GM18507 (cell line): Measurements from ENCODE around the gene OCA2.

Source experiments
- DNase-seq: peaks from one replicate; pipeline ENCODE4 v3.0.0; 2011; ENCODE audit warnings: low read depth; ENCODE audit not compliant: insufficient read length; ENCODE audit errors: extremely low spot score
- FAIRE-seq: peaks from 2 replicates; lab custom pipeline; 2011; peaks lifted over from hg19 to GRCh38; lab: Jason Lieb, UNC

Gene OCA2

DNA sequence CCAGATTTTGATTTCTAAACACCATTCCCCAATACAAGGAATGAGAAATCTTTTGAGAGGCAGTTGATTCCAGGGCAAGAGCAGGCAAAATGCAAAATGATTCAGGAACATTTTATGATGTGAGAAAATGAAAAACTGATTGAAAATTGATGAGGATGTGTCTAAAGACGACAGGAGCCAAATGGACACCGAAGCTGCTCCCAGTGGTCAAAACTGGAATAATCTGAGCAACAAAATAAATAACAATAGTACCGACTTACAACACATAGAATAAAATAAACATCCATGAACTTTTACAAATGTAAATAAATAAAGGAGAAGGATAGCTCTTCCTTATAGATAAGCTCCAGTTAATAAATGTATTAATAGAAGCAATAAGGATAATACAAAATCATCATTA, 186.8 kb downstream of the OCA2 start:
- no peak for FAIRE-seq

DNA sequence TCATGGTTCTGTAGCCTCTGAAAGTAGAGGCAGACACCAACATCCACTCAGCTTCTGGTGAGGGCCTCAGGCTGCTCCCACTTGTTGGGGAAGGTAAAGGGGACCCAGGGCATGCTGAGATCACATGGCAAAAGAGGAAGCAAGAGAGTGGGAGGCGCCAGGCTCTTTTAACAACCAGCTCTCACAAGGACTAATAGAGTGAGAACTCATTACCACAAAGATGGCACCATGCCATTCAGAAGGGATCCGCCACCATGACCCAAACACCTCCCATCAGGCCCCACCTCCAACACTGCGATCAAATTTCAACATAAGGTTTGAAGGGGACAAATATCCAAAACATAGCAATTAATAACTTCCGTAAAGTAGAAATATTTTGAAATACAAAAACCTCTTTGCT, 192.3 kb downstream of the OCA2 start:
- DNase-seq (no peak), FAIRE-seq (no peak)

More for the DNA sequence above, 186.8 kb downstream of the OCA2 start:
- DNase-seq, result no peak

DNA sequence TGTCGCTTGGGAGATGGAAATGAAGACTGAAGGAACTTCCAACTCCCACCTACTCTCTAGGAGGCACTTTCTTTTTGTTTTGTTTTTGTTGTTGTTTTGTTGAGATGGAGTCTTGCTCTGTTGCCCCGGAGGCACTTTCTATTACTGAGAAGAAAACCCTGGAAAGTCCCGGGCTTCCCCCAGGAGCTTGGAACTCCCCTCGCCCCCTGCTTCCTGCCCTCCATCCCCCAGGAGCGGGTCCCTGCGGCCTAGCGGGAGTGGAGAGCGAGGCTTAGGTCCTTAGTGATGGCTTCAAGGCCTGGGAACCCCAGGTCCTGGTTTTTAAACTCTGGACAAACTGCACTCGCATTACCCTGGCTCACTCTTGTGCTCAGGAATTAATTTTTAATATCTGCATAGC, 195.7 kb downstream of the OCA2 start:
- FAIRE-seq (no peak), DNase-seq (no peak)

DNA sequence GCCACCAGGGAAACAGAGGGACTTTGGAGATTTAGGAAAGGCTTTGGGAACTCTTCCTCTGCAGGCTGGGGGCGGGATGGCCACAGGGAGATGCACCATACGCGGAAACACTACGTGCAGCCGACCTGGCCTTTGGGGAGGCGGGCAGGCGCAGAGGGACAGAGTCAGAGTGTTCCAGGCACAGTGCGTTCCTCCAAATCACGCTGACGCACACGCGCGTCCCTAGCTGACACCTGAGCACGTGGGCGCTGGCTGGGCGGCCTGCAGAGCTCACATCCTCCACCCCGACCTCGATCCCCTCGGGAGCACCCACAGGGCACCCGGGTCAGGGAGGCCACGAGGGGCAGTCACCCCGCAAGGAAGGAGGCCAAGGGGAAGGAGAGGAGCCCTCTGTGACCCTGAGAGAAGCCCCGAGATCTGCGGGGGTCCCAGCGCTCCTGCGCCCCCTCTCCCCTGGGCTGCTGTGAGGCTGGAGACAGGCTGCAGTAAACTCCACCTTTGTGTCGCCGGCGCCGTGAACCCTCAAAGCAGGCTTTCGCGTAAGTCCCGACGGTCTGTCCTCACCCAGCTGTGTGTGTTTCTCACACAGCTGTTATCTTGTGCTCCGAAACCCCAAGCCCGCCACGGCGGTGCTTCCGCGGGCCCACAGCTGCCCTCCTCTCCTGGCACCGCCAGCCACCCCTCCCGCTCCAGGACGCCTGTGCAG, 196.3 kb downstream of the OCA2 start:
- FAIRE-seq (no peak), DNase-seq (no peak)

DNA sequence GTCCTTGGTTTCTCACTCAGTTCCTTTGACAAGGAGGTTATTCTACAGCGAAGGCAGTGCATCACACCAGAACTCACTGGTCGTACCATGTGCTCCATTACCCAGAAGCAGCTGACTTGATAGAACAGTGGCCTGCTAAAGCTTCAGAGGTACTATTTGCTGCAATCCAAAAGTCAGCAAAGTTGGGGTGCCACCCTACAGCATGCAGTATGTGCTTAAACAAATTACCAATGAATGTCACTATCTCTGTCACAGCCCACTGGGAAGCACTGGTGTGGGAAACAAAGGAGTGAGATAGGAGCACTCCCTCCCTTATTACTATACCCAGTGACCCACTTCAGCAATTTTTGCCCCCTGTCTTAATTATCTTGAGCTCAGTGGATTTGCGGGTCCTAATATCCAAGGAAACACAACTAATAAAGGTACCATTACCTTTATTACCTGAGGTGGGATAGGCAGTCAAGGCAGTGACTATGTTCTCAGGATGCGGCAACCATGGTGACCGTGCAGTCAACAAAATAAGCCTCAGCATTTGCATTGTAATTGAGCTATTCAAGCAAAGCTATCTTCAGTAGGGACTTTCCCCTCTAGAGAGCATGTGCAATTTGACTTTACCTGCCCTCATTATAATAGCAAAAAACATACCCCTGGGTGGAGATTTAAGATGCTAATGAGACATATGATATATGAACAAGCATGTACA, 199.4 kb downstream of the OCA2 start:
- FAIRE-seq (no peak), DNase-seq (no peak)

DNA sequence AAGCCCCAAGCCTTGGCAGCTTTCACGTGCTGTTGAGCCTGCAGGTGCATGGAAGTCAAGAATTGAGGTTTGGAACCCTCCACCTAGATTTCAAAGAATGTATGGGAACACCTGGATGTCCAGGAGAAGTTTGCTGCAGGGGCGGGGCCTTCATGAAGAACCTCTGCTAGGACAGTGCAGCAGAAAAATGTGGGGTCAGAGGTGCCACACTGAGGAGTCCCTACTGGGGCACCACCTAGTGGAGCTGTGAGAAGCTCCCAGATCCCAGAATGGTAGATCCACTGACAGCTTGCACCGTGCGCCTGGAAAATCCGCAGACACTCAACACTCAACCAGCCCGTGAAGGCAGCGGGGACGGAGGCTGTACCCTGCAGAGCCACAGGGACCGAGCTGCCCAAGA, 201.6 kb downstream of the OCA2 start:
- DNase-seq, result no peak
- FAIRE-seq, result no peak

DNA sequence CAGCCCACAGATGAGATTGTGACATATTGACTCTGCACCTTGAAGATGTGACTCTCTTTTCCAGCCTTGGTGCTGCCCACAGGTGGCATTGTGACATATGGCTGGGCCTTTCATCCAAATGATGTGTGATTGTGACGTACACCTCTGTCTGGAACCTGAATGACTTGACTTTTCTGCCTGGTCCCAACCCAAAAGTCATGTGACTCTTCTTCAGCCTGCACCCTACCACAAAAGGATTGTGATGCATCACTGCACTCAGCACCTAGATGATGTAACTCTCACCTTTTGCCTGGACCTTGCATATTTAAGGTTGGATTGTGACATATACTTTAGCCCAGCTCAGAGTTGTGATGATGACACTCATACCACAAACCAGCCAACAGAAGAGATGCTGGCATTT, 204.5 kb downstream of the OCA2 start:
- DNase-seq, result no peak
- FAIRE-seq, result no peak

DNA sequence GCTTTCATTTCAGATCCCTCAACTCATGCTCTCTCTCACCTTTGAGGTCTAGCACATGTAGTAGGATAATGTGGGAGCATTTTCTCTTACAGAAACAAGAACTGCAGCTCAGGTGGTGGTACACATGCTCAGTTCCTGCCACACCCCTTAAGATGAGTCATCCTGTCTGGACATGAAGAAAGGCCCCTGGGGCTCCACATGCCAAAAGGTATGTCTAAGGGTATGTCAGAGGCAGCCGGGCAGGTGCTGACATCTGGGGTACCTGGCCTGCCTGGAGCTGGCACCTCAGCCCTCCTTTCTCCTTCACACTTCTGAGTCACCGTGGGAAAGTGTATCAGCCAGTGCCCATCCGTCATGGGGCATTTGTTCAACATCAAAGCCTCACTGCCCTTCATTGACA, 209.9 kb downstream of the OCA2 start:
- no peak for DNase-seq
- no peak for FAIRE-seq

DNA sequence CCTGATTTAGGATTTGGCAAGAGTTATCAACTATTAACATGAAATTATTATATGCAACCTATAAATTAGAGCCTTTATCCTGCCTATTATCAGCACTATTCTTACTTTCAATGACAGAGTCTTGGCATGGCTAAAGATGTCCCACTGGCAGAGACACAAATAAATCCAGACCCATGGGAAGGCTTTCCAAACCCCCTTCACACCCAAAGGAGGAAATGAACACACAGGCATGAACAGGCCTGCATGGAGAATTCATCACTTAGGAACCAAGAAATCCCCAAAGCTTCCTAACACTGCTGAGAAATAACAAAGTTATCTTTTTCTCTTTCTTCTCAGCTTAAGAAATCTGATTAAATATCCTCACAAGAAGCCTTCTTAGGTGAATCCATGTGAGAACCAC, 213.9 kb downstream of the OCA2 start:
- DNase-seq (no peak), FAIRE-seq (no peak)

DNA sequence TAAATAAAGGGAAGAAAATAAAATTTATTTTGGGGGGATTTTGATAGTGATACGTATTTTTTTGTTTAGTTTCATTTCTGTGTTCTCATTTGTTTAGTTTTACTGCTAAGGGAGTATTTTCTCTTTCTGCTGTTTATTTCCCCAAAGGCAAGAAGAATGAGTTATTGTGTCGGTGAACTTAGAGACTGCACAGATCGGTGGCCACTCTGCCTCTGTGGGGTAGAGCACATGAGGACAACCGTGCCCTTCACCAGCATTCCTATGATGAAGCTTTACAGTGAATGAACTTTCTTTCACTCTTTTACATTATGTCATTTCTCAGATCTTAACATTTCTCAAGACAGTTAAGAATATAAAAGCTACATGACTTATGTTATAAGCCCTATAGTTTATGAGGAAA, 214.4 kb downstream of the OCA2 start:
- FAIRE-seq (no peak), DNase-seq (no peak)

DNA sequence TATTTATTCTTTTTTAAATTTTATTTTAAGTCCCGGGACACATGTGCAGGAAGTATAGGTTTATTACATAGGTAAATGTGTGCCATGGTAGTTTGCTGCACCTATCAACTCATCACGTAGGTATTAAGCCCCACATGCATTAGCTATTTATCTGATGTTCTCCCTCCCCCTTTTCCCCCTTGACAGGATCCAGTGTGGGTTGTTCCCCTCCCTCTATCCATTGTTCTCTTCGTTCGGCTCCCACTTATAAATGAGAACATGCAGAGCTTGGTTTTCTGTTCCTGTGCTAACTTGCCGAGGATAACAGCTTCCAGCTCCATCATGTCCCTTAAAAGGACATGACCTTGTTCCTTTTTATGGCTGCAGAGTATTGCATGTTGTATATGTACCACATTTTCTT, 220.3 kb downstream of the OCA2 start:
- DNase-seq (no peak), FAIRE-seq (no peak)

DNA sequence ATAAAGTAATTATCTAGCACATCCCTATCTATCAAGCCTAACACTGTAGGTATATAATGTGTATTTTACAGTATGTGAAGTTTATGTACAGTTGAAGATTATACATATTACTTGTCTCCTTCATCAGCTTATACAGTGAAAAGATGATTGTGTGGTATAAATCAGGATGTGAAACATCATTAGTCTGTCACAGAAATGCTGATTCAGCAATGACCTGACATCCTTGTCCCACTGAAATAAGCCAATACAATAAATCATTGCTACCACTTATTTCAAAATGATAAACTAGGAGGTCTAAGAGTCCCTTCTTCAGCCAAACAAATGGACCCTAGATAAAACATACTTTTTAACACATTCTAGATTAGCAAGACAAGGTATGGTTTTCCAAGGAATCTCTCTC, 225.3 kb downstream of the OCA2 start:
- DNase-seq (no peak), FAIRE-seq (no peak)

DNA sequence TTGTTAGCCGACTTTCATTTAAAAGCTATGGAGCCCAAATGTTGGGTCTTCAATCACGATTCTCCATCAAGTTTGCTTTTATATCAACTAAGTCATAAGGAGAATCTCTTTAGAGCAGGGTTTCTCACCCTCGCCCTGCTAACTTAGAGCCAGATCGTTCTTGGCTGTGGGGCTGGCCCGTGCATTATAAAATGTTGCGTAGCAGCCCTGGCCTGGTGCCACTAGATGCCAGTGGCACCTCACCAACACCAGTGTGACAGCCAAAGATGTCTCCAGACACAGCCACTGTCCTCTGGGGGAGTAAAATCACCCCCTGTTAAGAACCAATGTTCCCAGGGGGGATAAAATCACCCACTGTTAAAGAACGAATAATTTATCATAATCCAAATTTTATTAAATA, 226.1 kb downstream of the OCA2 start:
- FAIRE-seq (no peak), DNase-seq (no peak)

DNA sequence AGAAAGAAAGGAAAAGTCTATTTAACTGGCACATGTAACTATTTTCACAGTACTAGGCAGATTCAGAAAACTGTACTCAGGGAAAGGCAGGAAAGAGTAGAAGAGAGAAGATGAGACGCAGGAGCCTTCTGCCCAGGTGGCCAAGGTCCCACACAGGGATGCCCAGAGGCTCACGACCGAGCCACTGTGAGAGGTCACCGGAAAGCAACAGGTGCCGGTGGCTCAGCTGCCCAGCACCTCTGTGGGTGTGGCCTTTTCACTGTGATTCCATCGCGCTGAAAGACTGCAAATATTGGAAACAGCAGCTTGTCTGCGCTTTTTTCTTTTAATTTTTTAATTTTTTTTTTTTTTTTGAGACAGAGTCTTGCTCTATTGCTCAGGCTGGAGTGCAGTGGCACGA, 226.8 kb downstream of the OCA2 start:
- FAIRE-seq (no peak), DNase-seq (no peak)

DNA sequence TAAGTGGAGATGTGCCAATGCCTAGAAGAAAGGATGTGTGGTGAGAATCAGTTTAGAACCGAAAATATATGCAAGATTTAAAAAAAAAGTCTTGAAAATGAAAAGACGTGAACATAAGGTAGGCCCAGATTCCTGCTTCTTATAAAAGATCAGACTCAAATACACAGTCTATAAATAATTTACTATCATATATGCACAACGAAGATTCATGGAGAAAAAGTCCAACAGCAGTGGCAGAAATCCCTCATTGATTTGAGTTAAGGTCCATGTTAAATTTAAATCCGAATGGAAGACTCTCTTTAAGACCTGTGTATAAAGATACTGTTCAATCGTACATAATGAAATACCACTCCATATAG, 227.2 kb downstream of the OCA2 start:
- DNase-seq, result no peak
- FAIRE-seq, result no peak

DNA sequence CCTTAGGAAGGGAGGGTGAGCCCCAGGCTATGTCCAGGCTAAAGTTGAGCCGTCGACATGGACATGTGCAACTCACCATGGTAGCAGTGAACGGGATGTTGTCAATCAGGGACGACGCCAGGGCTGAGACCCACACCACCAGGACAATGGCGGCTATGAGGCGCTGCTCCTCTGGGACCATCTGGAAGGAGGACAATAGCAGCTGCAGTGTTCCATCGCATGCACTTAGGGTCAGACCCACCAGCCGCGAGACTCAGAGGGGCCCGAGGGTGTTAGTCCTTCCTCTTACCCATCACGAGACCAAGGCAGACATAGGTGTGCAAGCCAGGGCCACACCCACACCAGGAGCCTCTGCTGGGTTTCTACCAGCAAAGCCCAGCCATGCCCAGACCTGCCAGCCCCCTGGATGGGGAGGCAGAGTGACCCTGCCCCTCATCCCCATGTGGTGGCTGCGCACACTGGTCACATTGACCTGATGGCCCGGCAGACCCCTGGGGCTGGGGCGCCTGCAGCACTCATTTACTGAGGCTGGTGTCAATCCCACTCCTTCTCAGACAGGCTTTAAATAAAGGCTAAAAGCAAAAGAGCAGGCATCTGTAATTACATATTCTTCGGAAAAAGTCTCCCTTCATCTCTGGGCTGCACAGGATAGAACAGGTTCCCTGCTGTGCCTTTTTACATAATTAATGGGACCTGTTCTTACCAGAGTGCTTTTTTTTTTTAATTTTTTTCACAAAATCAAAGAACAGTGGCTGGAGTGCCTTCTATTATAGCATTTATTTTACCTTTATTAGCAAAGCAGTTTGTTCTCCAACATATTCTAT, 227.8 kb downstream of the OCA2 start:
- FAIRE-seq (no peak), DNase-seq (no peak)

DNA sequence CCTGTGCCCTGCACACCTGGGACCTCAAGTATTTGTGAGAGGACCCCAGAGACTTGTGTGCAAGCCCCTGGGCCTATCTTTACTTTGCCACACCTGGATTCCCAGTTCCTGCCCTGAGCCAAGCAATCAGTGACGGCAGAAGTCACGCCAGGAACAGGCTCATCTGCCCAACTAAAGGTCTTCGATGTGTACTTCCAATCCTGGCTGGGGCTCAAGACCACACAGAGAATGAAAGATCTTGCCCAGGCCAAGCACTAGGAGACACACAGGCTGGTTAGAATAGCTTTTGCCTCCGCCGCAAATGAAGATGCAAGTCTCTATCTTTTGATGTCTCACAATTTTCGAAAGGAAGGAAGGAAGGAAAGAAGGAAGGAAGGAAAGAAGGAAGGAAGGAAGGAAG, 228.8 kb downstream of the OCA2 start:
- FAIRE-seq, result no peak
- no peak for DNase-seq

DNA sequence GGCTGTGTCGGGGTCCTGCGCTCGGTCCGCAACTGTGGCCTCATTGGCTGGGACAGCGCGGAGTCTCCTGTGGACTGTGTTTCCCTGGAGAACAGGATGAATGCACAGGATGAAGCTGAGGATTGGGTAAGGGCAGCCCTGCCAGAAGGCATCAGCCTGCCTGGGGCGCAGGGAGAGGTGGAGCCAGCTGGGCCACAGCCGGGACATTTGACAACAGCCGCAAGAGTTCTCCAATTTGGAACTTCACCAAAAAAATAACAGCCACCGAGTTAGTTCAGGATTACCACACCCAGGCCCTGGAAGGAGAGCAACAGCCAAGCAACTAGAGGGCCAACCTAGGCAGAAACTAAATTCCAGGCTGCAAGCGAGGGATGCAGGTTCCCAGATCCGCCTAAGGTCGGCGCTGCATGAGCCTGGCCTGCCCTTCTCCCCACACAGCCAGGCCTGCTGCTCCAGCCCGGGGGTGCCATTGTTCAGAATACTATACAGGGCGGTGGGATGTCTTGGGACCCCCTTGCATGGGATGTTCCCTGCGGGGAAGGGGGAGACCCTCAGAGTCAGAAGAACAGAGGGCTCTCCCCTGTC, 229.3 kb downstream of the OCA2 start:
- DNase-seq (no peak), FAIRE-seq (no peak)

DNA sequence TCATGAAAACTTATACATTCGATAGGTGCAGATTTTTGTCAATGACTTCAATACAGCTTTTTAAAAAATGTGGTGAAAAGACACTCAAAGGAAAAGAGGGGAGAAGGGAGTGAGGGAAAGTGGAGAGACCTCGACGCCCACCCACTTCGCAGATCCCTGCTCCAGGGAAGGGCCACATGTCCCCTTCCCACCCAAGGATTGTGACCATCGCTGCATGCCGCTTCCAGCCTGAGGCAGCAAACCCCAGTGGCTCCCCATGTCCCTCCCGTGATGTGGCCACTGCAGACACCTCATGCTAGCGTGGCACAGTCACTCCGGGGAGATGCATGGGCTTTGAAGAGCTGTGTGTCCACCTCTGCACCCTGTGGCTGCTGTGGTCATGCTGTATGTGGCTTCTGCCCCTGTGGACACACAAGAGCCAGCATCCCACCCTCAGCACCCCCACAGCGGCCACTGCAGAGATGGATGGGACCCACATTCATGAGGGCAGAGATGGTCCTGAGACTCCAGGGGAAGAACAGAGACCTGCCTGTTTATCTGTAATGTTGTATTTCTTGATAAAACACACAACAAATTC, 230.2 kb downstream of the OCA2 start:
- DNase-seq, result no peak
- FAIRE-seq, result no peak

DNA sequence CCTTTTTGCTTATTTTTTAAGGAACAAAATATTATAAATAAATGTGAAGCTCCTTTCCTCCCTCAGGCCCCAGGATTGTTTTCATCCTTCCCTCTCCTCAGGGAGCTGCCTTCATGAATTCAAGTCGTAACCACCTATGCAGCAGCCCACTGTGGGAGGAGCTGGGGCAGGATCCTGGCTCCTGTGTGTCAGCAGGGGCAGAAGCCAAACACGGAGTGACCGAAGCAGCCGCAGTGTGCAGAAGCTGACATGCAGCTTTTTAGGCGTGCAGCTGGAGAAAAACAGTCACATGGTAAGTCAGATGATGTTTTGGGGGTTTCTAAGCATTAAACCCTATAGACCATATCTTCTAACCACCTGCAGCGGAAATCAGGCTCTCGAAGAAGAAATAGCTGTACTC, 231.3 kb downstream of the OCA2 start:
- no peak for FAIRE-seq

More for the DNA sequence above, 231.3 kb downstream of the OCA2 start:
- DNase-seq, result no peak
